Liver (tissue), 9 donors: ENCODE data around the gene DDX25. TPM values are rescaled to one million over a fixed set of nuclear protein-coding genes. Genes with fewer than 3 reads are reported as not detected.
A peak's percentile ranks its signal among the peaks of the same experiment; 100 is the strongest.

Experiments used
- DNase-seq: peaks from one replicate; pipeline ENCODE4 v3.0.0-alpha.2; 2017; ENCODE audit warnings: low spot score
- H3K27ac ChIP-seq, 2 donors: one replicate each; pipeline ENCODE4 v1.7.0; 2013; ENCODE audit warnings: inconsistent platforms in 2 of 2, low read length in 2 of 2, control low read depth in 1 of 2, low read depth in 1 of 2, mild to moderate bottlenecking in 1 of 2
- H3K27me3 ChIP-seq, 4 donors: one replicate each; pipeline versions ENCODE4 v1.6.1 to v1.7.0; 2013; ENCODE audit warnings: low read length in 3 of 4, inconsistent platforms in 1 of 4, mild to moderate bottlenecking in 1 of 4, moderate library complexity in 1 of 4; ENCODE audit not compliant: control insufficient read depth in 4 of 4, insufficient read depth in 4 of 4
- H3K36me3 ChIP-seq, 4 donors: one replicate each; pipeline versions ENCODE4 v1.6.1 to v1.7.0; 2013; ENCODE audit warnings: low read length in 3 of 4, mild to moderate bottlenecking in 3 of 4, low read depth in 1 of 4, moderate library complexity in 1 of 4; ENCODE audit not compliant: control insufficient read depth in 4 of 4, insufficient read depth in 3 of 4
- H3K4me1 ChIP-seq, 4 donors: one replicate each; pipeline versions ENCODE4 v1.6.1 to v1.7.0; 2013; ENCODE audit warnings: low read length in 3 of 4, mild to moderate bottlenecking in 3 of 4, moderate library complexity in 1 of 4; ENCODE audit not compliant: control insufficient read depth in 4 of 4, insufficient read depth in 4 of 4
- H3K4me3 ChIP-seq, 3 donors: one replicate each; pipeline versions ENCODE4 v1.6.1 to v1.7.0; 2013; ENCODE audit warnings: low read length in 3 of 3, control low read depth in 1 of 3, low read depth in 1 of 3, mild to moderate bottlenecking in 1 of 3
- H3K9ac ChIP-seq, 2 donors: one replicate each; pipeline ENCODE4 v1.7.0; 2013; ENCODE audit warnings: low read length in 2 of 2, mild to moderate bottlenecking in 2 of 2, moderate library complexity in 2 of 2, control low read depth in 1 of 2, low read depth in 1 of 2
- H3K9me3 ChIP-seq, 4 donors: one replicate each; pipeline versions ENCODE4 v1.6.1 to v1.7.0; 2013; ENCODE audit warnings: low read length in 3 of 4; ENCODE audit not compliant: control insufficient read depth in 4 of 4
- CTCF ChIP-seq: fragments of 150-350 bp; IDR thresholded peaks from 2 replicates; pipeline ENCODE4 v1.5.1; 2017; ENCODE audit warnings: improper control_type of control experiment, low read depth, low read length; ENCODE audit not compliant: missing input control
- EGR1 ChIP-seq, 2 donors: IDR thresholded peaks; 2 replicates each; pipeline ENCODE4 v1.6.1; 2016 to 2018; ENCODE audit warnings: antibody characterized with exemption in 2 of 2, low read depth in 2 of 2
- FOXA1 ChIP-seq: IDR thresholded peaks from 2 replicates; pipeline ENCODE4 v1.6.1; 2016; ENCODE audit warnings: antibody characterized with exemption
- FOXA2 ChIP-seq: IDR thresholded peaks from 2 replicates; pipeline ENCODE4 v1.6.1; 2016; ENCODE audit warnings: antibody characterized with exemption
- GABPA ChIP-seq, 2 donors: IDR thresholded peaks in 1 of 2; conservative IDR thresholded peaks in 1 of 2; 2 replicates each; pipeline ENCODE4 v1.6.1; 2016; ENCODE audit warnings: antibody characterized with exemption in 2 of 2, mild to moderate bottlenecking in 1 of 2, moderate library complexity in 1 of 2
- HNF4A ChIP-seq, 2 donors: conservative IDR thresholded peaks; 2 replicates each; pipeline ENCODE4 v1.6.1; 2016; ENCODE audit warnings: antibody characterized with exemption in 2 of 2, mild to moderate bottlenecking in 2 of 2
- HNF4G ChIP-seq: IDR thresholded peaks from 2 replicates; pipeline ENCODE4 v1.6.1; 2016; ENCODE audit warnings: antibody characterized with exemption
- JUND ChIP-seq, 2 donors: IDR thresholded peaks; 2 replicates each; pipeline ENCODE4 v1.6.1; 2016; ENCODE audit warnings: antibody characterized with exemption in 2 of 2
- MAX ChIP-seq: IDR thresholded peaks from 2 replicates; pipeline ENCODE4 v1.6.1; 2016; ENCODE audit warnings: antibody characterized with exemption
- NR2F2 ChIP-seq: IDR thresholded peaks from 2 replicates; pipeline ENCODE4 v1.6.1; 2016; ENCODE audit warnings: antibody characterized with exemption
- RAD21 ChIP-seq, 2 donors: IDR thresholded peaks; 2 replicates each; pipeline ENCODE4 v1.6.1; 2016; ENCODE audit warnings: antibody characterized with exemption in 2 of 2, mild to moderate bottlenecking in 2 of 2
- REST ChIP-seq: IDR thresholded peaks from 2 replicates; pipeline ENCODE4 v1.6.1; 2016; ENCODE audit warnings: antibody characterized with exemption, mild to moderate bottlenecking
- RXRA ChIP-seq, 2 donors: IDR thresholded peaks; 2 replicates each; pipeline ENCODE4 v1.6.1; 2017 to 2018; ENCODE audit warnings: antibody characterized with exemption in 2 of 2, mild to moderate bottlenecking in 1 of 2
- SP1 ChIP-seq: IDR thresholded peaks from 2 replicates; pipeline ENCODE4 v1.6.1; 2018; ENCODE audit warnings: antibody characterized with exemption, mild to moderate bottlenecking
- TAF1 ChIP-seq: conservative IDR thresholded peaks from 2 replicates; pipeline ENCODE4 v1.6.1; 2016; ENCODE audit warnings: antibody characterized with exemption, mild to moderate bottlenecking
- YY1 ChIP-seq: IDR thresholded peaks from 2 replicates; pipeline ENCODE4 v1.6.1; 2016; ENCODE audit warnings: antibody characterized with exemption, mild to moderate bottlenecking
- ZBTB33 ChIP-seq: IDR thresholded peaks from 2 replicates; pipeline ENCODE4 v1.6.1; 2016; ENCODE audit warnings: antibody characterized with exemption
- WGBS: extraction: QIAGEN DNeasy Blood & Tissue Kit; methylation state at CpG from one replicate; pipeline ENCODE4 v1.1.7; 2013; 5-methylcytosine and 5-hydroxymethylcytosine counted together
- polyA plus RNA-seq, 2 donors: library from polyadenylated mRNA; stranded (reverse) in 1 of 2; unstranded in 1 of 2; fragments of 200-250 nt in 1 of 2; fragments of >200 nt in 1 of 2; fragmentation: Nextera tagmentation in 1 of 2; extraction: Ambion mirVana in 1 of 2; gene quantifications; one replicate each; pipeline versions ENCODE4 v1.2.1 to v1.2.3, GENCODE V29; 2013 to 2015
- total RNA-seq, 2 donors: library from RNA; depleted of rRNA; stranded (reverse); fragments of >200 nt; gene quantifications; one replicate each; pipeline ENCODE4 v1.2.3, GENCODE V29; 2014
- TF ChIP-seq, protein P1 (sequence below): IDR thresholded peaks from 2 replicates; pipeline ENCODE4 v1.6.1; 2016; ENCODE audit warnings: antibody characterized with exemption
- donor health status: healthy.
- donor health status: healthy.
- donor health status: healthy.
- donor health status: healthy.
- donor health status: healthy.

Gene DDX25
- total and polyA plus RNA-seq, 4 donors, result 0.07 to 0.79 (median 0.31) TPM

GRCh38 chr11:125887373-125888324 is 16.7 kb upstream of the DDX25 start, which contains the start of gene HYLS1:
TSS of gene HYLS1 (plus strand) at chr11:125887668. CDS start at chr11:125899369, 11,701 bp downstream.
- Histone ChIP-seq H3K27me3 (no peaks in the 10 kb centered on the region), H3K27ac (peak within 1 kb of the TSS; percentile 90 to 94), H3K4me1 (peaks cover 4 to 23% (median 10%) of the 10 kb centered on the region in 4 donors), H3K9ac (peak within 1 kb of the TSS; percentile 22 to 41), H3K4me3 (peak within 1 kb of the TSS; percentile 74 to 94 (median 93)), H3K36me3 (no peaks in the 10 kb centered on the region), H3K9me3 (no peaks in the 10 kb centered on the region)
- peak; percentile 47 for TF ChIP-seq TAF1
- TF ChIP-seq NR2F2, result peak; percentile 50
- TF ChIP-seq, protein P1, sequence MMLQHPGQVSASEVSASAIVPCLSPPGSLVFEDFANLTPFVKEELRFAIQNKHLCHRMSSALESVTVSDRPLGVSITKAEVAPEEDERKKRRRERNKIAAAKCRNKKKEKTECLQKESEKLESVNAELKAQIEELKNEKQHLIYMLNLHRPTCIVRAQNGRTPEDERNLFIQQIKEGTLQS, result no peak
- TF ChIP-seq MAX, result peak; percentile 89
- no peak for TF ChIP-seq JUND (IDR thresholded peaks at IDR 0.05)
- TF ChIP-seq GABPA (IDR thresholded peaks at IDR 0.05 in 1 of 2, conservative IDR thresholded peaks at IDR 0.05 in 1 of 2), result peak in 1 of 2 donors; percentile 45
- TF ChIP-seq HNF4A (conservative IDR thresholded peaks at IDR 0.05), result peak in 1 of 2 donors; percentile 52
- TF ChIP-seq REST, result peak; percentile 46
- TF ChIP-seq ZBTB33, result no peak
- TF ChIP-seq FOXA1, result no peak
- TF ChIP-seq SP1, result peak; percentile 71
- TF ChIP-seq HNF4G, result no peak
- no peak for TF ChIP-seq RAD21 (IDR thresholded peaks at IDR 0.05)
- TF ChIP-seq CTCF, result no peak
- peak; percentile 53 for TF ChIP-seq YY1
- TF ChIP-seq RXRA (IDR thresholded peaks at IDR 0.05), result peak; percentile 35 to 69
- TF ChIP-seq EGR1 (IDR thresholded peaks at IDR 0.05; ENCODE audit: low read depth in 2 of 2), result no peak
- TF ChIP-seq FOXA2, result no peak
- peak; percentile 89 for DNase-seq
- WGBS, result under 1% methylated on average over 91 of the region's 91 CpGs
